ENCODE measurements around the gene TFEB.

TFEB gene

GRCh38 chr6:41705996-41706835, 29.2 kb downstream of the TFEB start:
- no peak for DNase-seq (ENCODE audit: low read depth)
- no peak overlapping the region for H3K4me3 ChIP-seq (ENCODE audit: control insufficient read depth, low read depth, low read length)
- TF ChIP-seq, protein P1, sequence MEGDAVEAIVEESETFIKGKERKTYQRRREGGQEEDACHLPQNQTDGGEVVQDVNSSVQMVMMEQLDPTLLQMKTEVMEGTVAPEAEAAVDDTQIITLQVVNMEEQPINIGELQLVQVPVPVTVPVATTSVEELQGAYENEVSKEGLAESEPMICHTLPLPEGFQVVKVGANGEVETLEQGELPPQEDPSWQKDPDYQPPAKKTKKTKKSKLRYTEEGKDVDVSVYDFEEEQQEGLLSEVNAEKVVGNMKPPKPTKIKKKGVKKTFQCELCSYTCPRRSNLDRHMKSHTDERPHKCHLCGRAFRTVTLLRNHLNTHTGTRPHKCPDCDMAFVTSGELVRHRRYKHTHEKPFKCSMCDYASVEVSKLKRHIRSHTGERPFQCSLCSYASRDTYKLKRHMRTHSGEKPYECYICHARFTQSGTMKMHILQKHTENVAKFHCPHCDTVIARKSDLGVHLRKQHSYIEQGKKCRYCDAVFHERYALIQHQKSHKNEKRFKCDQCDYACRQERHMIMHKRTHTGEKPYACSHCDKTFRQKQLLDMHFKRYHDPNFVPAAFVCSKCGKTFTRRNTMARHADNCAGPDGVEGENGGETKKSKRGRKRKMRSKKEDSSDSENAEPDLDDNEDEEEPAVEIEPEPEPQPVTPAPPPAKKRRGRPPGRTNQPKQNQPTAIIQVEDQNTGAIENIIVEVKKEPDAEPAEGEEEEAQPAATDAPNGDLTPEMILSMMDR (IDR thresholded peaks at IDR 0.05; ENCODE audit: control insufficient read depth, insufficient read depth, low read depth, low read length, missing control alignments) = peak; percentile 79

GRCh38 chr6:41705311-41705995, 30.0 kb downstream of the TFEB start:
- DNase-seq (ENCODE audit: low read depth) = no peak
- H3K4me3 ChIP-seq (ENCODE audit: control insufficient read depth, low read depth, low read length) = no peak overlapping the region
- TF ChIP-seq, protein P1 (IDR thresholded peaks at IDR 0.05; ENCODE audit: control insufficient read depth, insufficient read depth, low read depth, low read length, missing control alignments) = no peak

GRCh38 chr6:41704656-41705310, 30.6 kb downstream of the TFEB start:
- H3K4me3 ChIP-seq (ENCODE audit: control insufficient read depth, low read depth, low read length) = no peak overlapping the region
- no peak for DNase-seq (ENCODE audit: low read depth)
- TF ChIP-seq, protein P1 (IDR thresholded peaks at IDR 0.05; ENCODE audit: control insufficient read depth, insufficient read depth, low read depth, low read length, missing control alignments) = no peak

- no peak for DNase-seq (ENCODE audit: low read depth)
- TF ChIP-seq, protein P1 (IDR thresholded peaks at IDR 0.05; ENCODE audit: control insufficient read depth, insufficient read depth, low read depth, low read length, missing control alignments) = no peak
- no peak overlapping the region for H3K4me3 ChIP-seq (ENCODE audit: control insufficient read depth, low read depth, low read length)
These were observed 31.4 kb downstream of the TFEB start for GRCh38 chr6:41704028-41704427.

GRCh38 chr6:41702771-41703494, 32.5 kb downstream of the TFEB start:
- TF ChIP-seq, protein P1 (IDR thresholded peaks at IDR 0.05; ENCODE audit: control insufficient read depth, insufficient read depth, low read depth, low read length, missing control alignments) = no peak
- DNase-seq (ENCODE audit: low read depth) = no peak
- H3K4me3 ChIP-seq (ENCODE audit: control insufficient read depth, low read depth, low read length) = no peak overlapping the region

All from AG09309 (cell line).